ENCODE results near the gene MTR.

GRCh38 chr1:236747311-236747985 lies 47.6 kb upstream of the MTR start:
- no peak for TF ChIP-seq TAF1 (IDR thresholded peaks at IDR 0.05; ENCODE audit: borderline replicate concordance, insufficient read depth, low read length)
- no peak for TF ChIP-seq POLR2AphosphoS5 (IDR thresholded peaks at IDR 0.05; ENCODE audit: low read depth, low read length)

Measured in PFSK-1 (cell line).